Keratinocyte (primary cell): ENCODE results near the gene CEP20. TPM values are rescaled to one million over a fixed set of nuclear protein-coding genes. Genes with fewer than 3 reads are reported as not detected.

Experiments used
- DNase-seq: peaks from one replicate; pipeline ENCODE4 v3.0.0-alpha.2; 2011; ENCODE audit warnings: low read depth, missing footprints, low spot score
- FAIRE-seq: peaks from 2 replicates; lab custom pipeline; 2011; peaks lifted over from hg19 to GRCh38; lab: Jason Lieb, UNC
- H2AFZ ChIP-seq: 2 replicates; pipeline ENCODE4 v1.6.0; 2012; ENCODE audit warnings: low read length, control low read depth, inconsistent platforms; ENCODE audit not compliant: control insufficient read depth
- H3K27ac ChIP-seq: 2 replicates; pipeline ENCODE4 v1.5.1; 2011; ENCODE audit warnings: low read length; ENCODE audit not compliant: control insufficient read depth, insufficient read depth
- H3K27me3 ChIP-seq: 3 replicates; pipeline ENCODE4 v1.6.0; 2011; ENCODE audit warnings: low read length; ENCODE audit not compliant: control insufficient read depth, insufficient read depth; ENCODE audit errors: extremely low read depth
- H3K36me3 ChIP-seq, 2 experiments: 2 replicates in 1 of 2; 3 replicates in 1 of 2; pipeline ENCODE4 v1.5.1; 2011; ENCODE audit warnings: low read length in 2 of 2, mild to moderate bottlenecking in 1 of 2; ENCODE audit not compliant: control insufficient read depth in 2 of 2, insufficient read depth in 2 of 2; ENCODE audit errors: extremely low read depth in 1 of 2
- H3K4me1 ChIP-seq: 3 replicates; pipeline ENCODE4 v1.5.1; 2011; ENCODE audit warnings: low read length; ENCODE audit not compliant: control insufficient read depth, insufficient read depth; ENCODE audit errors: extremely low read depth
- H3K4me2 ChIP-seq: 3 replicates; pipeline ENCODE4 v1.6.0; 2011; ENCODE audit warnings: low read depth, low read length; ENCODE audit not compliant: control insufficient read depth, insufficient read depth; ENCODE audit errors: extremely low read depth
- H3K4me3 ChIP-seq, 3 experiments: fragments of 200-600 bp in 1 of 3; sonication (generic) in 1 of 3; 2 replicates in 2 of 3; 3 replicates in 1 of 3; pipeline ENCODE4 v1.5.1; 2011 to 2016; ENCODE audit warnings: low read length in 3 of 3, mild to moderate bottlenecking in 3 of 3, control low read depth in 2 of 3, inconsistent platforms in 1 of 3, low read depth in 1 of 3, mixed read lengths in 1 of 3, mixed run types in 1 of 3, moderate library complexity in 1 of 3; ENCODE audit not compliant: control insufficient read depth in 2 of 3, insufficient read depth in 2 of 3; ENCODE audit errors: extremely low read depth in 1 of 3
- H3K79me2 ChIP-seq: 2 replicates; pipeline ENCODE4 v1.6.0; 2012; ENCODE audit warnings: low read length; ENCODE audit not compliant: control insufficient read depth, insufficient read depth
- H3K9ac ChIP-seq: 3 replicates; pipeline ENCODE4 v1.6.0; 2011; ENCODE audit warnings: low read length; ENCODE audit not compliant: control insufficient read depth, insufficient read depth; ENCODE audit errors: extremely low read depth
- H3K9me1 ChIP-seq: 3 replicates; pipeline ENCODE4 v1.6.0; 2011; ENCODE audit warnings: low read length; ENCODE audit not compliant: control insufficient read depth, insufficient read depth; ENCODE audit errors: extremely low read depth
- H3K9me3 ChIP-seq: 2 replicates; pipeline ENCODE4 v1.5.1; 2012; ENCODE audit warnings: low read depth, low read length; ENCODE audit not compliant: control insufficient read depth
- H4K20me1 ChIP-seq: 3 replicates; pipeline ENCODE4 v1.6.0; 2011; ENCODE audit warnings: low read length; ENCODE audit not compliant: control insufficient read depth, insufficient read depth; ENCODE audit errors: extremely low read depth
- EZH2 ChIP-seq: IDR thresholded peaks from one replicate; pipeline ENCODE4 v1.6.1; 2012; ENCODE audit warnings: inconsistent platforms, mild to moderate bottlenecking, low read length, moderate library complexity
- dilution Hi-C: fragments of 300-500 bp; cut with MboI; formaldehyde crosslinking; loops from one replicate; pipeline ENCODE4 v1.7.0; 2020; ENCODE audit warnings: low sequenced_read_pairs; ENCODE audit not compliant: extremely low pct_ligation_motif_present
- polyA plus RNA-seq, 5 experiments: library from polyadenylated mRNA; depleted of rRNA in 3 of 5; stranded (reverse) in 3 of 5; stranded (forward) in 1 of 5; unstranded in 1 of 5; fragments of >200 nt; gene quantifications; 1 replicate in 1 of 5; 2 replicates in 3 of 5; 3 replicates in 1 of 5; pipeline versions ENCODE4 v1.2.1 to v1.2.3, GENCODE V29; 2011 to 2012; ENCODE audit warnings: missing spikeins in 2 of 5, low read depth in 1 of 5, low replicate concordance in 1 of 5
- TF ChIP-seq, protein P1 (sequence below), 3 experiments: IDR thresholded peaks in 1 of 3; conservative IDR thresholded peaks in 1 of 3; optimal IDR thresholded peaks in 1 of 3; 2 replicates in 2 of 3; 3 replicates in 1 of 3; pipeline versions ENCODE3 to v1.5.1; 2011; ENCODE audit warnings: low read length in 3 of 3, mild to moderate bottlenecking in 3 of 3, moderate library complexity in 2 of 3, control low read depth in 1 of 3, inconsistent platforms in 1 of 3; ENCODE audit not compliant: insufficient read depth in 2 of 3; ENCODE audit errors: extremely low read depth in 1 of 3

The CEP20 gene
- polyA plus RNA-seq, 1 donor (not counting 4 experiments of a cell fraction or from before 2014, with no cell fraction given), result 44.1 TPM

DNA sequence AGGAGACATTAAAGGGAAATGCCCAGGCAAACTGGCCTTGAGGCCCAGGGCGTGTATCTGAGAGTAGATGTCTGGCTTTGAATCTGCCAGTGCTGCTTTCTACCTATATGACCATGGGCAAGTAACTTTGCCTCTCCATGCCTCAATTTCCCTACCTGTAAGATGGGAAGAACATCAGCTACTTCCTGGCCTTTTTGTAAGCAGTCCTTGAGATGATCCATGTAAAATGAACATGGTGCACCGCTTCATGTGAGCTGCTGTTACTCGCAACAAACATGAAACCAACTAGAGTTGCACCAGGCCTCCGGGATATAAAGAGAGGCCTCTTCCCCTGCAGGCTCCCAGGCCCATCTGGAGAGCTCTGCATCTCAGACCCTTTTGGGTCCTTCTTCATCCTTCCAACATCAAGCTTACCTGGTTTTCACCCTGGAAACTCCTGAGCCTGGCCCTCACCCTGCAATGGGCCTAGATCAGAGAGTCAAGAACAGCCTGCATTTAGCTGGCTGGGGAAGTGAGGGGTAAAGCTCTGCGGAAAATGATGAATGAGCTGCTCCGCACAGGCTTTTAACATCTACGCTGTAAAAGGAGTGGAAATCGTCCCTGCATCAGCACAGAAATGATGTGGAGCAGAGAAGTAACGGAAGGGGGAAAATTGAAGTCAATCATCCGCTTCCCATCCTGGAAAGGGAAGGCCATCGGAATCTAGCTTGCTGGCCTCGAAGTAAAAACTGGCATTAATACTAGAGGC, 29.3 kb downstream of the CEP20 start:
- Histone ChIP-seq H3K4me1 (peaks cover 4% of the 10 kb centered on the region), H3K36me3 (no peaks in the 10 kb centered on the region), H4K20me1 (no peaks in the 10 kb centered on the region), H3K9me1 (no peaks in the 10 kb centered on the region), H3K79me2 (no peaks in the 10 kb centered on the region), H3K27ac (no peak overlapping the region), H2AFZ (no peak overlapping the region), H3K4me2 (no peak overlapping the region), H3K4me3 (no peak overlapping the region), H3K27me3 (peaks cover 36% of the 10 kb centered on the region), H3K9me3 (no peaks in the 10 kb centered on the region), H3K9ac (no peak overlapping the region)
- dilution Hi-C loops, result no loop called here
- TF ChIP-seq, protein P1, sequence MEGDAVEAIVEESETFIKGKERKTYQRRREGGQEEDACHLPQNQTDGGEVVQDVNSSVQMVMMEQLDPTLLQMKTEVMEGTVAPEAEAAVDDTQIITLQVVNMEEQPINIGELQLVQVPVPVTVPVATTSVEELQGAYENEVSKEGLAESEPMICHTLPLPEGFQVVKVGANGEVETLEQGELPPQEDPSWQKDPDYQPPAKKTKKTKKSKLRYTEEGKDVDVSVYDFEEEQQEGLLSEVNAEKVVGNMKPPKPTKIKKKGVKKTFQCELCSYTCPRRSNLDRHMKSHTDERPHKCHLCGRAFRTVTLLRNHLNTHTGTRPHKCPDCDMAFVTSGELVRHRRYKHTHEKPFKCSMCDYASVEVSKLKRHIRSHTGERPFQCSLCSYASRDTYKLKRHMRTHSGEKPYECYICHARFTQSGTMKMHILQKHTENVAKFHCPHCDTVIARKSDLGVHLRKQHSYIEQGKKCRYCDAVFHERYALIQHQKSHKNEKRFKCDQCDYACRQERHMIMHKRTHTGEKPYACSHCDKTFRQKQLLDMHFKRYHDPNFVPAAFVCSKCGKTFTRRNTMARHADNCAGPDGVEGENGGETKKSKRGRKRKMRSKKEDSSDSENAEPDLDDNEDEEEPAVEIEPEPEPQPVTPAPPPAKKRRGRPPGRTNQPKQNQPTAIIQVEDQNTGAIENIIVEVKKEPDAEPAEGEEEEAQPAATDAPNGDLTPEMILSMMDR (optimal IDR thresholded peaks at IDR 0.05 in 1 of 3, IDR thresholded peaks at IDR 0.05 in 1 of 3, conservative IDR thresholded peaks at IDR 0.05 in 1 of 3; ENCODE audit: extremely low read depth in 1 of 3, insufficient read depth in 2 of 3, low read length in 3 of 3), result no peak
- TF ChIP-seq EZH2, result no peak
- DNase-seq, result no peak
- no peak for FAIRE-seq

DNA sequence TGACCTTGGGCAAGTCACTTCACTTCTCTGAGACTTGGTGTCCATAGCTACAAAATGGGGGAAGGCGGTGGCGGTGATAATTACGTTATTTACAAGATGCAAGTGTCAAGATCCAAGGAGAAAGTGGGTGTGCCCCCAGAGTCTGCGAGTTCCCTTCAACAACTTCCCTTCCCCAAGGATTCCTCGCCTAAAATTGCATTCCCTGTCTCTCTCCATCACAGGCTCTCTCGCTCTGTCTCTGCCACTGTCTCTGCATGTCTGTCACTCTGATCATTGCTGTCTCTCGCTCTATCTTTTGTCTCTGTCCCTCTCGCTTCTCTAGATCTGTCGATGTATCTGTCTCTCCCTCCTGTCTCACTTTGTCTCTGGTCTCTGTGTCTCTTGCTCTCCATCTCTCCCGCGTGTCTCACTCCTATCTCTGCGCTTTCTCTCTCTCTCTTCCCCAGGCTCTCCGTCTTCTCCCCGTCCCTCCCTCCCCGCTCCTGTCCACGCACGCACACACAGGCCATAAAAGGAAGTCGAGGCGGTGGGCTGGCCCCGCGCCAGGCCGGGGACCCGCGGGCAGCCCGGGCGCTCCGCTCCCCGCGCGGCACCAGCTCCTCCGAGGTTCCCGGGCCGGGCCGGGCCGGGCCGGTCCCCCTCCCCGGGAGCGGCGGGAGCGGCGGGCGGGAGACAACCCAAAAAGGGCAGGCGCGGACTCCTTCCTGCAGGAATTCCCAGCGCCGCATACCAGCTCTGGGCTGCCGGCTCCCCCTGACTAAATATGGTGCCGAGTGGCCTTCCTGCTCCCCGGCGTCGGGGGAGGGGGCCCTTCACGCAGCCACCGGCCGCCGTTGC, 30.5 kb downstream of the CEP20 start:
- H3K79me2 ChIP-seq, result no peaks in the 10 kb centered on the region
- no peaks in the 10 kb centered on the region for H3K36me3 ChIP-seq
- H3K9me1 ChIP-seq, result no peaks in the 10 kb centered on the region
- no peak overlapping the region for H3K9ac ChIP-seq
- TF ChIP-seq EZH2, result peak; percentile 75
- TF ChIP-seq, protein P1 (optimal IDR thresholded peaks at IDR 0.05 in 1 of 3, IDR thresholded peaks at IDR 0.05 in 1 of 3, conservative IDR thresholded peaks at IDR 0.05 in 1 of 3; ENCODE audit: extremely low read depth in 1 of 3, insufficient read depth in 2 of 3, low read length in 3 of 3), result no peak
- peak overlapping the region; percentile 73 for H3K4me2 ChIP-seq
- H3K4me1 ChIP-seq, result peaks cover 4% of the 10 kb centered on the region
- H2AFZ ChIP-seq, result peak overlapping the region; percentile 56
- H4K20me1 ChIP-seq, result no peaks in the 10 kb centered on the region
- no peak for FAIRE-seq
- no peak for DNase-seq
- peaks cover 36% of the 10 kb centered on the region for H3K27me3 ChIP-seq
- dilution Hi-C loops, result no loop called here
- peak overlapping the region in 2 of 3 experiments; percentile 44 to 57 for H3K4me3 ChIP-seq
- H3K9me3 ChIP-seq, result no peaks in the 10 kb centered on the region
- no peak overlapping the region for H3K27ac ChIP-seq
